ENCODE results near the gene SLC7A14.
A peak's percentile ranks its signal among the peaks of the same experiment; 100 is the strongest.

Gene SLC7A14

GRCh38 chr3:170448584-170448983 is 137.3 kb downstream of the SLC7A14 start:
- ATAC-seq = peak; percentile 21; the same call in 1 of the 3 replicates
- TF ChIP-seq SNAI2 (CRISPR knock-in tag; IDR thresholded peaks at IDR 0.05) (no peak), OSR1 (CRISPR knock-in tag; IDR thresholded peaks at IDR 0.05) (no peak), BACH2 (CRISPR knock-in tag; IDR thresholded peaks at IDR 0.05; ENCODE audit: borderline replicate concordance) (no peak), ARNTL (CRISPR knock-in tag; IDR thresholded peaks at IDR 0.05; ENCODE audit: borderline replicate concordance, low read depth) (no peak), CREB5 (CRISPR knock-in tag; IDR thresholded peaks at IDR 0.05; ENCODE audit: low read depth) (no peak), ISL1 (CRISPR knock-in tag; IDR thresholded peaks at IDR 0.05) (no peak), ZC3H10 (CRISPR knock-in tag; IDR thresholded peaks at IDR 0.05) (no peak), ZFP30 (CRISPR knock-in tag; IDR thresholded peaks at IDR 0.05) (no peak), TOX (CRISPR knock-in tag; IDR thresholded peaks at IDR 0.05; ENCODE audit: borderline replicate concordance) (no peak), PATZ1 (CRISPR knock-in tag; IDR thresholded peaks at IDR 0.05; ENCODE audit: borderline replicate concordance) (no peak), CSRNP3 (CRISPR knock-in tag; IDR thresholded peaks at IDR 0.05) (no peak), ZNF8 (CRISPR knock-in tag; IDR thresholded peaks at IDR 0.05) (no peak), TCF4 (CRISPR knock-in tag; IDR thresholded peaks at IDR 0.05; ENCODE audit: borderline replicate concordance) (no peak), POU6F1 (CRISPR knock-in tag; IDR thresholded peaks at IDR 0.05; ENCODE audit: borderline replicate concordance, low read depth) (no peak), TSHZ2 (CRISPR knock-in tag; IDR thresholded peaks at IDR 0.05) (no peak), RARB (CRISPR knock-in tag; IDR thresholded peaks at IDR 0.05) (no peak), PPARA (CRISPR knock-in tag; IDR thresholded peaks at IDR 0.05; ENCODE audit: borderline replicate concordance) (no peak), ZNF565 (CRISPR knock-in tag; conservative IDR thresholded peaks at IDR 0.05; ENCODE audit: low read depth) (no peak), ESRRG (CRISPR knock-in tag; IDR thresholded peaks at IDR 0.05) (no peak), ZNF70 (CRISPR knock-in tag; IDR thresholded peaks at IDR 0.05) (no peak)

- no peak for ATAC-seq
- no peak for TF ChIP-seq GLIS3 (CRISPR knock-in tag; IDR thresholded peaks at IDR 0.05)
- no peak for TF ChIP-seq OSR1 (CRISPR knock-in tag; IDR thresholded peaks at IDR 0.05)
- no peak for TF ChIP-seq ZNF8 (CRISPR knock-in tag; IDR thresholded peaks at IDR 0.05)
- no peak for TF ChIP-seq POU6F1 (CRISPR knock-in tag; IDR thresholded peaks at IDR 0.05; ENCODE audit: borderline replicate concordance, low read depth)
These were observed 142.4 kb downstream of the SLC7A14 start for GRCh38 chr3:170443457-170443856.

Data from SK-N-SH treated with all-trans-retinoic acid at 6 μM for 48 hours (cell line).